H9 (cell line): ENCODE measurements around the gene F13B. TPM values are rescaled to one million over a fixed set of nuclear protein-coding genes. Genes with fewer than 3 reads are reported as not detected.

ENCODE experiments used
- DNase-seq: peaks from one replicate; pipeline ENCODE4 v3.0.0-alpha.2; 2017
- H2AFZ ChIP-seq: one replicate; pipeline ENCODE4 v1.6.1; 2013; ENCODE audit warnings: mild to moderate bottlenecking, low read length, control low read depth, moderate library complexity
- H2AK5ac ChIP-seq: 2 replicates; pipeline ENCODE4 v1.6.1; 2013; ENCODE audit warnings: low read length, control low read depth, mixed read lengths; ENCODE audit not compliant: insufficient read length
- H2BK120ac ChIP-seq: one replicate; pipeline ENCODE4 v1.6.1; 2013; ENCODE audit warnings: low read depth, mild to moderate bottlenecking, low read length, control low read depth, inconsistent platforms; ENCODE audit not compliant: poor library complexity, severe bottlenecking
- H2BK12ac ChIP-seq: 2 replicates; pipeline ENCODE4 v1.6.1; 2013; ENCODE audit warnings: low read length, control low read depth, mixed read lengths, low read depth; ENCODE audit not compliant: insufficient read length
- H2BK15ac ChIP-seq: 2 replicates; pipeline ENCODE4 v1.6.1; 2013; ENCODE audit warnings: low read depth, low read length, control low read depth
- H2BK20ac ChIP-seq: one replicate; pipeline ENCODE4 v1.6.1; 2013; ENCODE audit warnings: low read depth, mild to moderate bottlenecking, low read length, control low read depth, inconsistent platforms; ENCODE audit not compliant: poor library complexity, severe bottlenecking
- H2BK5ac ChIP-seq: 2 replicates; pipeline ENCODE4 v1.6.1; 2013; ENCODE audit warnings: low read length, control low read depth, mixed read lengths; ENCODE audit not compliant: insufficient read length
- H3K14ac ChIP-seq: 2 replicates; pipeline ENCODE4 v1.6.1; 2013; ENCODE audit warnings: low read length, control low read depth; ENCODE audit not compliant: insufficient read depth
- H3K18ac ChIP-seq: 2 replicates; pipeline ENCODE4 v1.6.1; 2013; ENCODE audit warnings: low read depth, mild to moderate bottlenecking, mixed read lengths, low read length, control low read depth; ENCODE audit not compliant: insufficient read length
- H3K23ac ChIP-seq: 2 replicates; pipeline ENCODE4 v1.6.1; 2013; ENCODE audit warnings: low read length, control low read depth, mixed read lengths, low read depth; ENCODE audit not compliant: insufficient read length
- H3K23me2 ChIP-seq: 2 replicates; pipeline ENCODE4 v1.6.1; 2013; ENCODE audit warnings: low read depth, mild to moderate bottlenecking, mixed read lengths, low read length, control low read depth; ENCODE audit not compliant: insufficient read length, poor library complexity, severe bottlenecking
- H3K27ac ChIP-seq: 2 replicates; pipeline ENCODE4 v1.5.1; 2013; ENCODE audit warnings: low read length, control low read depth, mixed read lengths, low read depth; ENCODE audit not compliant: insufficient read length
- H3K27me3 ChIP-seq: 2 replicates; pipeline ENCODE4 v1.6.1; 2013; ENCODE audit warnings: low read length, control low read depth, inconsistent platforms; ENCODE audit not compliant: insufficient read depth
- H3K4ac ChIP-seq: 2 replicates; pipeline ENCODE4 v1.6.1; 2013; ENCODE audit warnings: low read depth, mild to moderate bottlenecking, control low read depth, inconsistent platforms, low read length, moderate library complexity
- H3K4me1 ChIP-seq: 2 replicates; pipeline ENCODE4 v1.6.1; 2013; ENCODE audit warnings: low read length, control low read depth, inconsistent platforms; ENCODE audit not compliant: insufficient read depth
- H3K4me2 ChIP-seq: 2 replicates; pipeline ENCODE4 v1.6.1; 2013; ENCODE audit warnings: low read length, control low read depth, mixed read lengths; ENCODE audit not compliant: insufficient read length, insufficient read depth
- H3K56ac ChIP-seq: 2 replicates; pipeline ENCODE4 v1.6.1; 2013; ENCODE audit warnings: low read depth, mild to moderate bottlenecking, mixed read lengths, low read length, control low read depth; ENCODE audit not compliant: insufficient read length
- H3K79me1 ChIP-seq: 2 replicates; pipeline ENCODE4 v1.6.1; 2013; ENCODE audit warnings: low read depth, mild to moderate bottlenecking, moderate library complexity, low read length, control low read depth, inconsistent platforms; ENCODE audit not compliant: insufficient read depth, poor library complexity, severe bottlenecking
- H3K79me2 ChIP-seq: 2 replicates; pipeline ENCODE4 v1.6.1; 2013; ENCODE audit warnings: low read length, control low read depth, inconsistent platforms; ENCODE audit not compliant: insufficient read depth
- H3K9ac ChIP-seq: 2 replicates; pipeline ENCODE4 v1.6.1; 2013; ENCODE audit warnings: low read length, control low read depth, mixed read lengths; ENCODE audit not compliant: insufficient read length; ENCODE audit errors: extremely low read depth
- H3K9me3 ChIP-seq: one replicate; pipeline ENCODE4 v1.6.1; 2013; ENCODE audit warnings: low read depth, low read length, inconsistent platforms; ENCODE audit not compliant: control insufficient read depth
- H3T11ph ChIP-seq: one replicate; pipeline ENCODE4 v1.6.1; 2013; ENCODE audit warnings: mild to moderate bottlenecking, low read length, control low read depth, inconsistent platforms
- H4K20me1 ChIP-seq: one replicate; pipeline ENCODE4 v1.6.1; 2013; ENCODE audit not compliant: control insufficient read depth, insufficient read length, insufficient read depth
- H4K5ac ChIP-seq: 2 replicates; pipeline ENCODE4 v1.6.1; 2013; ENCODE audit warnings: low read depth, mild to moderate bottlenecking, mixed read lengths, low read length, control low read depth; ENCODE audit not compliant: insufficient read length
- H4K8ac ChIP-seq: replicated peaks from 2 replicates; pipeline ENCODE4 v1.6.1; 2013; ENCODE audit warnings: low read length, control low read depth, mixed read lengths, low read depth; ENCODE audit not compliant: insufficient read length
- H4K91ac ChIP-seq: 2 replicates; pipeline ENCODE4 v1.6.1; 2013; ENCODE audit warnings: low read depth, mild to moderate bottlenecking, moderate library complexity, mixed read lengths, low read length, control low read depth; ENCODE audit not compliant: insufficient read length
- H3K27ac Mint-ChIP-seq, 3 experiments: 2 replicates in 2 of 3; 3 replicates in 1 of 3; pipeline ENCODE4 v1.8.0; 2020 to 2021; ENCODE audit warnings: mixed read lengths in 3 of 3, mild to moderate bottlenecking in 1 of 3, moderate library complexity in 1 of 3
- H3K27me3 Mint-ChIP-seq: 2 replicates; pipeline ENCODE4 v1.8.0; 2021; ENCODE audit warnings: low read depth, mild to moderate bottlenecking, moderate library complexity, mixed read lengths
- H3K36me3 Mint-ChIP-seq, 3 experiments: 2 replicates in 2 of 3; 3 replicates in 1 of 3; pipeline ENCODE4 v1.8.0; 2020 to 2021; ENCODE audit warnings: low read depth in 3 of 3, mixed read lengths in 3 of 3; ENCODE audit not compliant: insufficient read depth in 1 of 3
- H3K4me1 Mint-ChIP-seq, 2 experiments: 2 replicates each; pipeline ENCODE4 v1.8.0; 2020; ENCODE audit warnings: mixed read lengths in 2 of 2
- H3K4me3 Mint-ChIP-seq, 2 experiments: 2 replicates in 1 of 2; 3 replicates in 1 of 2; pipeline ENCODE4 v1.8.0; 2020 to 2021; ENCODE audit warnings: mild to moderate bottlenecking in 2 of 2, mixed read lengths in 2 of 2, moderate library complexity in 1 of 2
- H3K9me3 Mint-ChIP-seq, 2 experiments: 2 replicates in 1 of 2; 3 replicates in 1 of 2; pipeline ENCODE4 v1.8.0; 2020; ENCODE audit warnings: mild to moderate bottlenecking in 2 of 2, mixed read lengths in 2 of 2, moderate library complexity in 1 of 2
- WGBS: extraction: QIAGEN DNeasy Blood & Tissue Kit; methylation state at CpG from one replicate; pipeline ENCODE4 v1.1.7; 2013; ENCODE audit warnings: missing lambda C conversion rate, low lambda C conversion rate, mixed read lengths; ENCODE audit not compliant: insufficient read length; ENCODE audit errors: extremely low coverage; 5-methylcytosine and 5-hydroxymethylcytosine counted together
- total RNA-seq: library from RNA; stranded (reverse); gene quantifications from 2 replicates; pipeline ENCODE4 v1.2.1, GENCODE V29; 2021
- TF ChIP-seq, protein P1 (sequence below): fragments of 200-600 bp; sonication (generic); conservative IDR thresholded peaks from 3 replicates; pipeline ENCODE4 v1.8.0; 2021; ENCODE audit warnings: antibody characterized with exemption, mild to moderate bottlenecking

The F13B gene
- total RNA-seq, 1 experiment from 2014 or later, result not detected

DNA sequence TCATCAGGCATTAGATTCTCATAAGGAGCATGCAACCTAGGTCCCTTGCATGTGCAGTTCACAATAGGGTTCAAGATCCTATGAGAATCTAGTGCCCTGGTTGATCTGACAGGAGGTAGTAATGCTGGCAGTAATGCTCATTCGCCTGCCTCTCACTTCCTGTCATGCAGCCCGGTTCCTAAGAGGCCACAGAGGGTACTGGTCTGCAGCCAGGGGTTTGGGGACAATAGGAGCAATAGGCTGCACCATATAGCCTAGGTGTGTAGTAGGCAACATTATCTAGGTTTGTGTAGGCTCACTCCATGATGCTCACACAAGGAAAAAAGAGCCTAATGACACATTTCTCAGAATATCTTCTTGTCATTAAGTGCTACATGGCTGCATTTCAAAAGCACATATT lies 63.9 kb downstream of the F13B start:
- Histone ChIP-seq H2BK15ac (no peak overlapping the region), H4K20me1 (no peaks in the 10 kb centered on the region), H3K9ac (no peak overlapping the region), H2BK20ac (no peak overlapping the region), H3K23ac (no peak overlapping the region), H3K79me1 (no peaks in the 10 kb centered on the region), H3K9me3 (no peaks in the 10 kb centered on the region), H3K4me2 (no peak overlapping the region), H3K27me3 (no peaks in the 10 kb centered on the region), H3K14ac (no peak overlapping the region), H3K27ac (no peak overlapping the region), H3K23me2 (no peaks in the 10 kb centered on the region), H4K5ac (no peak overlapping the region), H4K8ac (no peak overlapping the region), H3K56ac (no peak overlapping the region), H3K4ac (no peak overlapping the region), H2AK5ac (no peak overlapping the region), H2BK5ac (no peak overlapping the region), H3T11ph (no peak overlapping the region), H4K91ac (no peak overlapping the region), H2AFZ (no peak overlapping the region), H2BK12ac (no peak overlapping the region), H3K18ac (no peak overlapping the region), H2BK120ac (no peak overlapping the region), H3K79me2 (no peaks in the 10 kb centered on the region), H3K4me1 (no peaks in the 10 kb centered on the region)
- H3K36me3 Mint-ChIP-seq, result no peaks in the 10 kb centered on the region; a peak in 1 of 7 replicates
- H3K27ac Mint-ChIP-seq, result no peak overlapping the region
- H3K27me3 Mint-ChIP-seq, result no peaks in the 10 kb centered on the region
- no CpG with 5 or more reads among the region's 2 CpGs for WGBS
- no peaks in the 10 kb centered on the region for H3K4me1 Mint-ChIP-seq
- no peak for DNase-seq
- TF ChIP-seq, protein P1, sequence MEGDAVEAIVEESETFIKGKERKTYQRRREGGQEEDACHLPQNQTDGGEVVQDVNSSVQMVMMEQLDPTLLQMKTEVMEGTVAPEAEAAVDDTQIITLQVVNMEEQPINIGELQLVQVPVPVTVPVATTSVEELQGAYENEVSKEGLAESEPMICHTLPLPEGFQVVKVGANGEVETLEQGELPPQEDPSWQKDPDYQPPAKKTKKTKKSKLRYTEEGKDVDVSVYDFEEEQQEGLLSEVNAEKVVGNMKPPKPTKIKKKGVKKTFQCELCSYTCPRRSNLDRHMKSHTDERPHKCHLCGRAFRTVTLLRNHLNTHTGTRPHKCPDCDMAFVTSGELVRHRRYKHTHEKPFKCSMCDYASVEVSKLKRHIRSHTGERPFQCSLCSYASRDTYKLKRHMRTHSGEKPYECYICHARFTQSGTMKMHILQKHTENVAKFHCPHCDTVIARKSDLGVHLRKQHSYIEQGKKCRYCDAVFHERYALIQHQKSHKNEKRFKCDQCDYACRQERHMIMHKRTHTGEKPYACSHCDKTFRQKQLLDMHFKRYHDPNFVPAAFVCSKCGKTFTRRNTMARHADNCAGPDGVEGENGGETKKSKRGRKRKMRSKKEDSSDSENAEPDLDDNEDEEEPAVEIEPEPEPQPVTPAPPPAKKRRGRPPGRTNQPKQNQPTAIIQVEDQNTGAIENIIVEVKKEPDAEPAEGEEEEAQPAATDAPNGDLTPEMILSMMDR, result no peak
- H3K4me3 Mint-ChIP-seq, result no peak overlapping the region
- H3K9me3 Mint-ChIP-seq, result no peaks in the 10 kb centered on the region; a peak in 1 of 5 replicates
